ENCODE data around the gene OPTN. TPM values are rescaled to one million over a fixed set of nuclear protein-coding genes. Genes with fewer than 3 reads are reported as not detected.
"Not testable (repeated sequence)": the region's sequence is repeated elsewhere in the genome, so short reads cannot be mapped to it uniquely, and the experiment has no call there.

Gene OPTN
- total RNA-seq, 1 experiment from 2014 or later, result 48.9 TPM

GRCh38 chr10:13090289-13090688, 9.7 kb upstream of the OPTN start:
- H3K36me3 Mint-ChIP-seq (ENCODE audit: insufficient read depth, unreplicated experiment), result no peaks in the 10 kb centered on the region
- intact Hi-C loops (cut with micrococcal nuclease; ENCODE audit: unreplicated experiment), result no loop called here
- H3K4me1 Mint-ChIP-seq (ENCODE audit: low read depth, unreplicated experiment), result peaks cover 11% of the 10 kb centered on the region
- H3K27me3 Mint-ChIP-seq (ENCODE audit: unreplicated experiment), result peaks cover 24% of the 10 kb centered on the region
- no peak overlapping the region for H3K27ac Mint-ChIP-seq (ENCODE audit: unreplicated experiment)
- TF ChIP-seq CTCF (IDR thresholded peaks at IDR 0.05; ENCODE audit: unreplicated experiment), result no peak
- DNase-seq, result no peak
- CTCF ChIA-PET, result no interaction called here
- H3K4me3 Mint-ChIP-seq (ENCODE audit: low read depth, unreplicated experiment), result no peak overlapping the region
- BruUV-seq (replicated peaks), result no TSS peak
- H3K9me3 Mint-ChIP-seq (ENCODE audit: low read depth, unreplicated experiment), result no peaks in the 10 kb centered on the region

- intact Hi-C loops (cut with micrococcal nuclease; ENCODE audit: unreplicated experiment), result no loop called here
- TF ChIP-seq CTCF (IDR thresholded peaks at IDR 0.05; ENCODE audit: unreplicated experiment), result no peak
- CTCF ChIA-PET, result no interaction called here
- Mint-ChIP-seq H3K4me3 (ENCODE audit: low read depth, unreplicated experiment) (no peak overlapping the region), H3K9me3 (ENCODE audit: low read depth, unreplicated experiment) (peaks cover 3% of the 10 kb centered on the region), H3K27me3 (ENCODE audit: unreplicated experiment) (peaks cover 24% of the 10 kb centered on the region), H3K4me1 (ENCODE audit: low read depth, unreplicated experiment) (peaks cover 11% of the 10 kb centered on the region), H3K36me3 (ENCODE audit: insufficient read depth, unreplicated experiment) (no peaks in the 10 kb centered on the region), H3K27ac (ENCODE audit: unreplicated experiment) (no peak overlapping the region)
- no peak for DNase-seq
- no TSS peak for BruUV-seq (replicated peaks)
Observed at GRCh38 chr10:13091801-13092200, 8.2 kb upstream of the OPTN start.

- no peak overlapping the region for H3K4me3 Mint-ChIP-seq (ENCODE audit: low read depth, unreplicated experiment)
- intact Hi-C loops (cut with micrococcal nuclease; ENCODE audit: unreplicated experiment), result no loop called here
- no TSS peak for BruUV-seq (replicated peaks)
- H3K27ac Mint-ChIP-seq (ENCODE audit: unreplicated experiment), result no peak overlapping the region
- H3K36me3 Mint-ChIP-seq (ENCODE audit: insufficient read depth, unreplicated experiment), result no peaks in the 10 kb centered on the region
- H3K27me3 Mint-ChIP-seq (ENCODE audit: unreplicated experiment), result peaks cover 24% of the 10 kb centered on the region
- H3K9me3 Mint-ChIP-seq (ENCODE audit: low read depth, unreplicated experiment), result peaks cover 3% of the 10 kb centered on the region
- H3K4me1 Mint-ChIP-seq (ENCODE audit: low read depth, unreplicated experiment), result peaks cover 11% of the 10 kb centered on the region
- no peak for TF ChIP-seq CTCF (IDR thresholded peaks at IDR 0.05; ENCODE audit: unreplicated experiment)
- CTCF ChIA-PET, result no interaction called here
- DNase-seq, result no peak
Observed at GRCh38 chr10:13092291-13093102, 7.5 kb upstream of the OPTN start.

- H3K27ac Mint-ChIP-seq (ENCODE audit: unreplicated experiment); H3K4me1 Mint-ChIP-seq (ENCODE audit: low read depth, unreplicated experiment); H3K36me3 Mint-ChIP-seq (ENCODE audit: insufficient read depth, unreplicated experiment); DNase-seq; CTCF ChIA-PET; H3K9me3 Mint-ChIP-seq (ENCODE audit: low read depth, unreplicated experiment); BruUV-seq (replicated peaks); intact Hi-C loops (cut with micrococcal nuclease; ENCODE audit: unreplicated experiment); H3K4me3 Mint-ChIP-seq (ENCODE audit: low read depth, unreplicated experiment): not testable (repeated sequence)
- peaks cover 24% of the 10 kb centered on the region for H3K27me3 Mint-ChIP-seq (ENCODE audit: unreplicated experiment)
Observed at GRCh38 chr10:13094082-13094481, 5.9 kb upstream of the OPTN start.

GRCh38 chr10:13095094-13095493, 4.9 kb upstream of the OPTN start:
- CTCF ChIA-PET, result interaction anchor here (1.0 kb wide), 1 partner anchor 160 kb away, joined by 5 read pairs; no protein-coding TSS in a partner anchor
- intact Hi-C loops (cut with micrococcal nuclease; ENCODE audit: unreplicated experiment), result no loop called here
- no TSS peak for BruUV-seq (replicated peaks)

More at GRCh38 chr10:13095094-13095493, 4.9 kb upstream of the OPTN start:
- TF ChIP-seq CTCF (IDR thresholded peaks at IDR 0.05; ENCODE audit: unreplicated experiment), result no peak
- peaks cover 3% of the 10 kb centered on the region for H3K9me3 Mint-ChIP-seq (ENCODE audit: low read depth, unreplicated experiment)
- no peak for DNase-seq
- H3K36me3 Mint-ChIP-seq (ENCODE audit: insufficient read depth, unreplicated experiment), result peaks cover 12% of the 10 kb centered on the region
- H3K27me3 Mint-ChIP-seq (ENCODE audit: unreplicated experiment), result peaks cover 24% of the 10 kb centered on the region
- no peak overlapping the region for H3K4me3 Mint-ChIP-seq (ENCODE audit: low read depth, unreplicated experiment)
- H3K4me1 Mint-ChIP-seq (ENCODE audit: low read depth, unreplicated experiment), result no peaks in the 10 kb centered on the region
- no peak overlapping the region for H3K27ac Mint-ChIP-seq (ENCODE audit: unreplicated experiment)
